GM19023 (cell line): Measurements from ENCODE around the gene PDE2A.

Source experiments
- ATAC-seq: cut with Tn5 transposase; IDR thresholded peaks from one replicate; pipeline ENCODE4 v1.9.1; 2021; ENCODE audit warnings: mild to moderate bottlenecking, moderate library complexity; ENCODE audit not compliant: unreplicated experiment

The PDE2A gene

DNA sequence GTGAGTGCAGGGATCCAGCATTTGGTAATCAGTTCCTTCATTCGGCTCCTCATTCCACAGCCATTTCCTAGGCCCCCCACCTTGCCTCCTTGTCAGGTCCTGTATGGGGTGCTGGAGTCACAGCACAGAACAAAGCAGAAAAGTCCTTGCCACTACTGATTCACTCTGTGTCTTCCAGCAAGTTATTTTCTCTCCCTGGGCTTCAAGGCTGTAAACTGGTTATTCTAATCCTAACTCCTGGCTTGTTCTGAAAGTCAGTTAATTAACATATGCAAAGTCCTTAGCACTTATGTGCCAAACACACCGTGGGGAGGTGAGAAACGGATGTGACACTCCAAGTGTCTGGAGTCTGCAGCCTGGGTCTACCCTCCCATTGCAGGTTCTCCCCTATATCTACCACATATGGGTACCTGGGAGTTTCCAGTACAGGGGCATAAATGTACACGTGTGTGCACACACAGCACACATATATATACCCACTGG, 30.6 kb upstream of the PDE2A start:
- no peak for ATAC-seq

DNA sequence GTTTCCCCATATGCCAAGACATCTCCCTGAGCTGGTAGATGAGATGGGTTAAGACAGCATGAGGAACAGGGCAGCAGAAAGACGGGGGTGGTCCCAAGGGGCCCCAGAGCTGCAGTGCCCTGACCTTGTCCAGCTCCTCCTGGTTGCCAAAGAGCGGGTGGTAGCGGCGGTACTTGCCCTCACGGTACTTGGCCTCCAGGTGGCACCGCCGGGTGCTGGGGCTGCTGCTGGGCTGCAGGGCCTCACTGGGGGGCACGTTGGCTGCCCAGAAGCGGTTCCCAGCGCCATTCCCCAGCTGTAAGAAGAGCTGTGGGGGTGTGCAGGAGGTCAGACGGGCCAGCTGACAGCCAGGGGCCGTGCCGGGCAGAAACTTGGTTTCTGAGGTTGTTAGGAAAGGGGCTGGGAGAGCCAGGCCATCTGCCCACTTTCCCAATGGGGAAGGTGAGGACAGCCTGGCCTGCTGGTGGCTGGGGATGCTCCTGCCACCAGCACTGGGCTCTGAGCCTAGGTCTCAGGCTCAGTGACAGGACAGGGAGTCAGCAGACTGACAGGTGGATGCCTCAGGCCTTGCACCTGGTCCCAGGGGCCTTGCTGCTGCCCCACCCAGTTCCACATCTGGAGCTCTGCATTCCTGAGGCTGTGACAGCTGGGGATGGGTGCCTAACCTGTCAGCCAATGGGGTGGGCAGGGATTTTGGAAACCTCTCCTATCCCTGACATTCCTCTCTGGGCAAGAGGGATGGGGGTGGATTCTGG, 30.0 kb upstream of the PDE2A start:
- no peak for ATAC-seq

DNA sequence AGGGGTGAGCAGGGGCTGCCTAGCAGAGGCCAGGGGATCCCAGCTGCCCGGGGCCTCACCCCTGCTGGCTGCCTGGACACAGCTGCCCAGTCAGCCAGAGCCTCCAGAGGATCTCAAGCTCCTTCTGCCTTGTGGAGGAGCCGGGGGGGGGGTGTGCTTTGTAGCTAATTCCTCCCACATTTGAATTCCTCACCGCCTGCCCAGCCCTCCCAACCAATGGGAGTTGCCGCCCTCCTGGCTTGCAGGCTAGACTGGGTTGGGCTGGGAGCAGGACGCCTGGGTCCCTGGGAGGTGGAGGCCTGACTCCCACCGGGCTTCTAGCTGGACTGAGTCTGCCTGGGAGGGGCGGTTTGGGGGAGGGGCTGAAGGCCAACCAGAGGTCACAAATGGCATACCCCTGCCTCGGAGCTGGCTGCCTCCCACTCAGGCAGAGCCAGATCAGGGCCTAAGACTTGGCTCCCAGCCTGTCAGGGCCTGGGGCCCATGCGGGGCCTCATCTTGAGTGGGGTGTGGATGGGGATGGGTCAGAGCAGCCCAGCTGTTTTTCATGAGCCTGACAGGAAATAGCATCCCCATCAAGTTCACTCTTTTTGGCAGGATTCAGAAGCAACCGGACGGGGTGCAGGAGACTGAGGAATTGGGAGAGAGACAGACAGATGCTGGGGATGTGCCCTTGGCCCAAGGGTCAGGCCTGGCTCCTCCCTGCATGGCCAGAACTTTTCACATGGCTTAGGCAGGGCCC, 29.2 kb upstream of the PDE2A start:
- ATAC-seq, result no peak

DNA sequence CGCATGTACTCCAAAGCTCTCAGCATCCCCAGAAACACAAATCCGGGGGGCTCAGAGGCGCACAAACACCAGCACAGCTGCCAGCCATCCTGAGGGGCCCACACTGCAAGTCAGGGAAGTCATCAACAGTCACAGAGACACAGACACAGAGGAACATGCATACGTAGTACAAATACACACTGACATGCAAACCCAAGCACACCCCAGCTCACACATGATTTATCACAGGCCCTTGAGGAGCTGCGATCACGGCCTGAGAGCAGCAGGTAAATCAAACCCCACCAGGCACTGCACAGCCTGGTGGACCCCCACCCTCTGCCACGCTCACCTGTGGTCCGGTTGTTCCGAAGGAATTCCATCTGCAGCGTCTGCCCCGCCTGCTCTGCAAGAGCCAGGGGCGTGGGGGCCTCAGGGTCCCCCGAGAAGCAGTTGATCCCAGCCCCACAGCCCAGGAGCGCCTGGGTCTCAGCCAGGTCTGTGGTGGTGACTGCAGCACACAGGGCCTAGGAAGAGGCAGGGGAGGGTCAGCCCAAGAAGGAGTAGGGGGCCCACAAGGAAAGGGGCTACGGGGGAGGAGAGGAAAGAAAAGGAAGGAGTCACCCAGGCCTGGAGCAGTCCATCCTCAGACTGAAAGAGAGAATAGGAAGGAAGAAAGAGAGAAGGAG, 28.5 kb upstream of the PDE2A start:
- ATAC-seq, result no peak

DNA sequence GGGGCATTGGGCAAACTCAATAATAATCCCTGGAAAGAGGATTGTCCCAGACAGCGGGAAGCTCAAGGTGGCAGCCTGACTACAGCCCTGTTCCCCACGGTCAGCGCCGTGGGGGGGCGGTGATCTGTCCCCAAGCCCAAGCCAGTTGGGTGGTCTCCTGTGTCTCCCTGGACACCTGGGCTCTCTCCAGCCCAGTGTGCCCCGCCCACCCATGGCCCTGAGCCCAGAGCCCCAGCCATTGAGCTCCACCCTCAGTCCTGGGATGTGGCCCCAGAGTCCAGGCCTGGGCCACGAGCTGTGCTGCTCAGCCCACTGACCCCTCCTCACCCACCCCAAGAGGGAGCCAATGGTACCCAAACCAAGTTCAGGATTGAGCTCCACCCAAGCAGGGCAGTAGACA, 27.9 kb upstream of the PDE2A start:
- ATAC-seq, result no peak

DNA sequence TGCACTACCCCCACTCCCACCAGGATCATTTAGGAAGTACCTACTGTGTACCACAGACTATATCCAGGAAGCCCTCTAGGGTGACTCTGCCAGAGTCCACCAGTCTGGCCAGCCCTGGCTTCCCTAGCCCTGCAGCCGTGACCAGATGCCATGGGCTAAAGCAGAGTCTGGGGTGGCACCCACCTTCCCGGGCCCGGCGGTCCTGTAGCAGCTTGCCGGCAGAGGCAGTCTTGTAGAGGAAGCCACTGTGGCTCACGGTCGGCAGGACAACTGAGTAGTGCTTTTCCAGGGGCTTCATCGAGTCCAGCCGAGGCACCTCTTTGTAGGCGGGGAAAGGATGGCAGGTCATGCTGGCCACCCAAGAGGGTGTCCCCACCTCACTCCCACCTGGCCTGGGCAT, 27.2 kb upstream of the PDE2A start:
- no peak for ATAC-seq

DNA sequence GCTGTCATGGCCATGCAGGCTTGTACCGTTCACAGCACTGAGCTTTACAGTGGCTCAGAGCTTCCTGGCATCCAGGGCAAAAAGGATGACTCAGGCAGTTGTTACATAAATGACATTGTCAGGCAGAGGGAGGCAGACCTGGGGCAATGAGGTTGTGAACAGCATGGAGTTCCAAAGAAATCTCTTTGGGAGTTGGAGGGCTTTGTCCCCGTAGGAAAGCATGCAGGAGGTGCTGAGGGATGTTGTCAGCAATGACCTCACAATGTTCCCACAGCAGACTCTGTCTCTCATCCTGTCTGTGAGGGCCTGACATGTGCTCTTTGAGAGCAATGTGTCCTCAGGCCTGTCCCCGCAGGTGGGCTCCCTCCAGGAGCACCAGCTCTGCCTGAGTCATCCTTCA, 25.9 kb upstream of the PDE2A start:
- no peak for ATAC-seq

DNA sequence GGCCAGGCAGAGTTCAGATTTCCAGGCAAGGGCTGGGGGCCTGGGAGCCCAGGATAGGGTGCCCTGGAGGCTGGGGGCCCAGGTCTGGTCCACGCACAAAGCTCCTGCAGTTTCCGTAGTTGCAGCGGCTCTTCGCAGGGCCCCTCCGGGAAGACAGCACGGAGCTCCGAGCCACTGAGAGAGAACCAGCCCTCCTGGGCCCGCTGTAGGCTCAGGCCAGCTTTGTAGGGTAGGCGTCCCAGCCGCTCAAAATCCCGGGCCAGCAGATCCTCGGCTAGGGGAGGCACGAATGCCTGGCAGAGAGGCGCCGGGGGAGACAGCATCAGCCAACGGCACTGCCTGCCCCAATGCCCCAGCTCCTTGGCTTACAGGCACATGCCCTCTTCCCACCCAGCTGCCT, 23.6 kb upstream of the PDE2A start:
- no peak for ATAC-seq

DNA sequence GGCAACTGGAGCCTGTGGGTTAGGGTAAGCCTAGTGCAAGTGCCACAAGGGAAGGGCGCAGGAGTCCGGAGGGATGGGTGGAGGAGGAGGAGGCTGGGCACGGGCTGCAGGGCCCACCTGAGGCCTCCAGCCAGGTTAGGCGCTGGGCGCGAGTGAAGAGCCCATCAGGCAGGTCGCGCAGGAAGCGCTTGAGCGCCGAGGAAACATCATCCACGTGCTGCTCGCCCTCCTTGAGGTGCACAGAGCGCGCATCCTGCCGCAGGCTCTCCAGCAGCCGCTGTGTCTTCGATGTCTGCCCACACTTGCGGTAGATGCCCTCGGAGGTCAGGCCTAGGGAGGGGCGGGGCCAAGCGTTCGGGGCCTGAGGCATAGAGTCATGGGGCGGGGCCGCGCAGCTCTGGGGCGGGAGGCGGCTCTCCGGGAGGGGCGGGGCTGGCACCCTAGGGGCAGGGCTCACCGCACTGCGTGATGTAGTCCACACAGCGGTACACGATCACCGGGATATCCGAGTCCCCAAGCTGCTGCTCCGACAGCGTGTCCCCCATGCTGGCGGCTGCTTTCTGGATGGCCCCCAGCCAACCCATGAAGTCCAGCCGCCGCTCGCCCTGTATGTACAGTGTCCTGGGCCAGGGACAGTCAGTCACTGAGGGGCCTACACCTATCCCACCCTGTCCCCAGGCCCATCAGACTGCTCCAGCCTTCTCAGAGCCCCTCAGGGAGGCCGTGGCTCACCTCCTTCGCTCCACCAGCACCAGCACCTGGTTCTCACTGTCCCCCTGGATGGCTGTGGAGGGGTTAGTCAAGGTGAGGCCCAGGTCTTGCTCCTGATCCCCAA, 22.9 kb upstream of the PDE2A start:
- ATAC-seq, result no peak

DNA sequence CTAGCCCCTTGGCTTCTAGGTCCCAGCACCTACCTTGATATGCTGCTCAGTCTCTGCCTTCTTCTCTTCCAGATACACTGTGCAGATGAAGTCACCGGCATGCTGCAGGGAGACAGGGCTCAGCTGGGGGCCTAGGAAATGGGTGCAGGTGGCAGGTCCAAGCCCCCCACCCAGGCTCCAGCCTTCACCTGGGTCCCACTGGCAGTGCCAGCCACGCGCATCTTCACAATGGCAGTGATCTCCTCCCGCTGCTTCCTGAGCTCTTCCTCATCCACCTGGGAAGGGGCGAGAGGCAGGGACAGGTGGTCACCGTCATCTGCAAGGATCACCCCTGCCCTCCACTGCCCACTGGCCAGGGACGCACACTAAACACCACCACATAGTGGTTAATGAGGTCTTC, 21.1 kb upstream of the PDE2A start:
- no peak for ATAC-seq

DNA sequence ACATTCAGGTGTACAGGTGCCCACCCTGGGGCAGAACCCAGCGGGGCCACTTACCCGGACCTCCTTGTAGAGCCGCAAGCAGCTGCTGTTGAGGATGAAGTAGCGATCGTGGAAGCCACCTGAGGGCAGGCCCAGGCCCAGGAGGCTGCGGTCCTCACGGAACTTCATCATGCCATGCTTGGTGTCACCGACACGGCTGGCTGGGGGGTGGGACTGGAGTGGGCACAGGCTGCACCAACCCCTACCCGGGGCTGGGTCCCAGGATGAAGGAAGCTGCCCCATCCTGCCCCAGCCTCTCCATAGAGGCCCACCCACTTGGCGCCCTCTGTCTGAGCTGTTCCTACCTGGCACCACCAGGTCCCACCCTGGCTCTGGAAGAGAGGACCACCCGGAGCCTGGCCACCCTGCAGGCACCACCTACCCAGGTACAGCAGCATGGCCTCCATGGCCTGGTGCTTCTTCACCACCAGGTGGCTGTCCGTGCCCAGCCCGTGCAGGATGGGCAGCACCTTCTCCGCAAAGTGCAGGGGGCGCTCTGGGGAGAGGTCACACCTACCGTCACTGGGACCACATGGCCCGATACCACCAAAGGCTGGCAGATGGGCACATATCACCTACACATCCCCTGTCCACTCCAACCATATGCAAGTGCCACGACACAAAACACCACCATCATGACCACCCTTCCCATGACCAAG, 19.2 kb upstream of the PDE2A start:
- ATAC-seq, result no peak

DNA sequence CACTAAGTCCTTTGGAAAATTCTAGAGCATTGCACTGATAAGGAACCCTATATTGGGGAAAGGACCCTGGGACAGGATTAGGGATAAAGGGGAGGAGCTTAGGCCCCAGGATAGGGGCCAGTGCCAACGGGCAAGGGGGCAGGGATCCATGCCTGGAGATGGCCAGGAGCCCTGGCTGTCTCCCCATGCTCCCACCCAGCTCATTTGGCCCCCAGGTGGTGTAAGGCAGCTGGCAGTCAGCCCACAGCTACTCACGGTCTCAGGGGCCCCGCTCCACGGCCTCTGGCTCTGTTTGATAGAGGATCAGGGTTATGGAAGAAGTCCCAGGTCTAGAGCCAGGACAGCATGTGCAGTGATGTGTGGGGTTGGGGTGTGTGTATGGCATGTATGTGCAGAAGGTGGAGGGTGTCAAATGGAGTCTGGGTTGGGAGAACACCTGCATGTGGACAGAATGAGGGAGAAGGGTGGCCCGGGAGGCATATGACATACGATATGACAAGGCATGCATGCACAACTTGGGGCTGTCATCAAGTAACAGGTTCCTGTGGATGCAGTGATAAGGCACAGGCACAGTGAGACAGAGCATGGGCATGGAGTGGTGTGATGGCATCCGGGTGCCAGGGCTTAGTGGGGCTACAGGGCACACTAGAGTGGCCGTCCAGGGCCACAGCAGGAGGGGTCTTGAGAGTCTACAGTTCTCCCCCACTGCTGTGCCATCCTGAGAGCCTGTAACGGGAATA, 18.4 kb upstream of the PDE2A start:
- ATAC-seq, result no peak

DNA sequence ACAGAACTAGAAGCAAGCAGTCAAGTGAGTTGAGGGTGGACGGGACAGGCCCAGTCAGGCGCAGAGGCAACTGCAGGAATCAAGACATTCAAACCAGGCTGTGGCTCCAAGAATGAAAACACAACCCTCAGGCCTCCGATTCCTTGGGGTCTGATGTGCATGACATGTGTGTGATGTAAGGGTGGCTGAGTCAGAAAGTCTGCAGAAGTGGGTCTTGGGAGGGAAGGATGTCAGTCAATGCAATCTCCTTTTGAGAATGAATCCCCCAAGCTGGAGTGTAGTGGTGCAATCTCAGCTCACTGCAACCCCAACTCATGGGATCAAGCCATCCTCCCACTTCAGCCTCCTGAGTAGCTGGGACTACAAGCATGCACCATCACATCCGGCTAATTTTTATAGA, 15.9 kb upstream of the PDE2A start:
- no peak for ATAC-seq

DNA sequence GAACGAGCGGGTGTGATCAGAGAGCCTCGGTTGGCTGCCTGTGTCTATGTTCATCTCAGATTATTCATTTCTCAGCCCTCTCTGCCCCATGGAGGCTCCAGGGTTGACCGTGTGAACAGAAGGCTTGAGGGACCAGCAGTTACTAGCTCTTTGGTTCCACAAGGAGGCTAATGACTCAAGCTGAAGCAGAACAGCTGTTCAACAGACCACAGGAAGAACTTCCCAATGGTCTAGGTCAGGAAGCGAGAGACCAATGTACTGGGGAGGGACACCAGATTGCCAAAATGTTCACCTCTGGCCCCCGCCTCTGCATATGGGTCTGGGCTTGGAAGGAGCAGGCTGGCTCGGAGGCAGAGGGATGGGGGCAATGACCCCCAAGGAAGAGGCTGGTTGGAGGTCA, 14.7 kb upstream of the PDE2A start:
- no peak for ATAC-seq

DNA sequence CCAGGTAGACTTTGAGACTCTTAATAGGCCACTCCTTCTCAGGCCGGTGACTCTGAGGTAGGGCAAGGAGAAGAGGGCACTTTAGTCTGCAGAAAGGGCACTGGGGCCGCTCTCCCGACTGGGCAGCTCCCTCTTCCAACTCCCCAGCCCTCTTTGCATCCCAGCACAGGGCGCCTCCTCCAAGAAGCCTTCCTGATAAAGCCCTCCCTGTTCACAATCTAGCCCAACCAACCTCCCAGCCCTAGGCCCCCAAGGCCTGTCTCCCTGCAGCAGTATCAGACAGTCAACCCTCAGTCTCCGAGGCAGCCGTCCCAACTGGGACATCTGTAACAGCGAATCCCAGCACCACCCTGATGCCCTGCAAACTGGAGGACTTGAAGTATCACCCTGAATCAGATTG, 14.3 kb upstream of the PDE2A start:
- ATAC-seq, result no peak

DNA sequence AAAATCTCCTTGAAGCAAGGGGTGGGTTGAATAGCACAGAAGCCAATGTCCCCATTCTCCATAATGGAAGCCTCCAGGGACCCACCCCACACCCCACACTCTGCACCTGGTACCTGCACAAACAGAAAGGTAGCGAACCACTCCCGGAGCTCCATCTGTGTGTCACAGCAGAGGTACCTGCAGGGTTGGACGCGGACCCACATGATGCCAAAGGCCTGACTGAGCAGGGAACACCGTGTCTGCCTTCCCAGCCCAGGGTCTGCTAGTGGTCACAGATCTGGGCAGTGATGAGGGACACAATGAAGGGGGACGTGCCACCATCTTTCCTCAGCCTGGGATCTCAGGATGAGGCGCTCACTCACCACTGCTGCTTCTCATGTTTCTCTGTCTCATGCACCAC, 13.1 kb upstream of the PDE2A start:
- ATAC-seq, result no peak

DNA sequence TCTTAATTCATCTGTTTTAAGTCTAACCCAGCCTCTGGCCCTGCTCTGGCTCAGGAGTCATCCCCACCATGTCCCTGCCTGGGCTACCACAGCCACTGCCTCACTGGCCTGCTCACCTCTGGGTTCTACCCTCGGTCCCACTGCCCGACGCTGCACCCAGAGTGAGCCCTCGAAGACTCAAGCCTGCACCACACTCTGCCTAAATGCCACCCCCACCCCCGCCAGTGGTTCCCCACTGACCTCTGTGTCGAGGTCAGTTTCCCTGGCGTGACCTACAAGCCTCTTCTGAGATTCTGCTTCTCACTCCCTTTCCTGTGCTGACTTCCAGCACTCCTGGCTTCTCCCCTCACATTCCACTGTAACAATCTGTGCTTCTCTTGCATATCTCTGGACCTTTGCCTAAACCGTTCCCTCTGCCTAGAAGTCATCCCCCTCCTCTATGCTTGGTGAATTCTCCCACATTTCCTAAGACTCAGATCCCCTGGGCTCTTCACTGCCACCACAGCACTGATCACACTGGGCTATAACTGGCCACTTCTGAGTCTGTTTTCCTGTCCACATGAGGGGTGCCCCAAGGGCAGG, 12.5 kb upstream of the PDE2A start:
- no peak for ATAC-seq

DNA sequence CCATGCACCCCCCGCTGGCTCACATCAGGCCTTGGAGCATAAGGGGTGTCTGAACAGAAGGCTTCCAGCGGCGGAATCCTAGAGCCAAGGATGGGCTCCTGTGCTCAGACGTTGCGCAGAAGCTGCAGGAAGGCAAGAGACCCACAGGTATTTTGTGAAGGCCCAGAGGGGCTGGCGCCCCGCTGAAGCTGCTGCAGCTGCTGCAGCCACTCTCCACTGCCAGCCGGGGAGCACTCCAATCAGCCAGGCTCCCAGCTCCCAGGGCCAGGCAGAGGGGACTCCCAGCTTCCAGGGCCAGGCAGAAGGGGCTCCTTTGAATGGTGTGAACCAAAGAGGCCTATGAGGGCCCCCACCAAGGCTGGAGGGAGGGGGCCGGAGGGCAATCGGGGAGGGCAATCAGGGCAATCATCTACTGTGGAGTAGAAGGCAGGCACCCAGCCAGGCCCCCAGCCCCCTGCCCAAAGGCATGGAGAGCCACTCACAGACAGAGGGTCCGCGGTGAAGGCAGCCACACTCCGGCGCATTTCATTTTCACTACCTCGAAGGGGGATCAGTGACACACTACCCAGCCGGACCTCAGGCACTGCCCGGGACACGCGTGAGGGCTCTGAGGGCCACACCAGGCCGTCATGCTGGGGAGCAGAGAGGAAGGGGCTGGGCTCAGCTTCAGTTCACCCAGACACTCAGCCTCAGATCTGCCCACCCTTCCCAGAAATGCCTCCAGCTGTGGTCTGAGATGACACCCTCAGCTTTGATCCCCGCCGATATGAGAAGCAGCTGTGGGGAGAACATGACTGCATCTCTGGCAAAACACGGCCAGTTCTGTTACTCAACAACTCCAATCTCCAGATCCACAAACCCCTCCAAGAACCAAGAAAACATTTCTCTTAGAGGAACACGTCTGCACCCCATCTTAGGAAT, 11.6 kb upstream of the PDE2A start:
- no peak for ATAC-seq
